ENCODE data around the gene TTLL8.
"Not testable (repeated sequence)": the region's sequence is repeated elsewhere in the genome, so short reads cannot be mapped to it uniquely, and the experiment has no call there.

TTLL8 gene

DNA sequence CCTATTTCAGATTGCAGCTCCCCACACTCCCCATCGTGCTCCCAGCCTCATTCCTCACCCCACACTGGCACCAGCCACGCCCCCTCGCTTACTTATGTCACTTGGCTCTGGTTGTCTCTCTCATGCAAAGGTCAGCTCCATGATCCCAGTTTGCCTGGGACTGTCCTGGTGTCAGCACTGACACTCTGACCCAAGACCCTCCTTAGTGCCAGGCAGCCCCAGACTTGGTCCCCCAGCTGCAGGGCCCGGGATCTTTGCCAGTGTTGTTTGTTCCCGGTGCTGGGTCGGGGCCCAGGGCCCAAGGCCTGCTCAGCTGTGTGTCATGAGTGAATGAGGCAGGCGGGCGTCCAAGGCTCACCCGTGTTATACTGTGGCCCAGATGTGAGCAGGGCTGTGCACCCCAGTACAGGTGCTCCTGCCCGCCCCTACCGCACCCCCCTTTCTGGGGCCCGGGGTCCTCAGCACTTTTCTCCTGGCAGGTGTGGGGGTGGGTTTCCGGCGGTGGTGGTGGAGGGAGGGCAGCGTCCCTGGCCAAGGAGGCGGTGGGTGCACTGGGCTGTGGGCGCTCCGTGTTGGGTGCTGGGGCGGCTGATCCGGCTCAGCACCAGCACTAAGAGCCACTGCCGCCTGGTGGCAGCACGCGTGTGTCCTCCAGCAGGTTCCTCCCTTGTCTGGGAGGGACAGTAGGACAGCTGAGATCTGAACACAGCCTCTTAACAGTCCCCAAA lies 65.0 kb downstream of the TTLL8 start:
- in situ Hi-C loops (cut with MboI; ENCODE audit: low sequenced_read_pairs) = no loop called here

DNA sequence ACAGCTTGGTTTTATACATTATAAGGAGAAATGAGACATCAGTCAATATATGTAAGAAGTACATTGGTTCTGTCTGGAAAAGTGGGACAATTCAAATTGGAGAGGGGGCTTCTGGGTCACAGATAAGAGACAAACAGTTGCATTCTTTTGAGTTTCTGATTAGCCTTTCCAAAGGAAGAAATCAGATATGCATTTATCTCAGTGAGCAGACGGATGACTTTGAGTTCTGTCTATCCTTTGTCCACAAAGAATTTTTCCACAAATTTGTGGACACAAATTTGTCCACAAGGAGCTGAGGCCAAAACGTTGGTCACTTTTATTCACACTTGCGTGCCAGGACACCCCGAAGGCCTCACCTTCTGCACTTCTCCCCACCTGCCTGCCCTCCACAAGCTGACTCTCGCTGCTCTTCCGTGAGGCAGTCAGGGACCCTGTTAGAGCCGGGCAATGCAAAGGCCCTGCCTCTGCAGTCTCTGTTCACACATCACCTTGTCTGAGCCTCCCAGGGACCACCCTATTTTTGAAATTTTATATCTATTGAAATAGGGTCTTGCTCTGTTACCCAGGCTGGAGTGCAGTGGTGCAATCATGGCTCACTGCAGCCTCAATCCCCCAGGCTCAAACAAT lies 66.1 kb downstream of the TTLL8 start:
- in situ Hi-C loops (cut with MboI; ENCODE audit: low sequenced_read_pairs) = no loop called here

DNA sequence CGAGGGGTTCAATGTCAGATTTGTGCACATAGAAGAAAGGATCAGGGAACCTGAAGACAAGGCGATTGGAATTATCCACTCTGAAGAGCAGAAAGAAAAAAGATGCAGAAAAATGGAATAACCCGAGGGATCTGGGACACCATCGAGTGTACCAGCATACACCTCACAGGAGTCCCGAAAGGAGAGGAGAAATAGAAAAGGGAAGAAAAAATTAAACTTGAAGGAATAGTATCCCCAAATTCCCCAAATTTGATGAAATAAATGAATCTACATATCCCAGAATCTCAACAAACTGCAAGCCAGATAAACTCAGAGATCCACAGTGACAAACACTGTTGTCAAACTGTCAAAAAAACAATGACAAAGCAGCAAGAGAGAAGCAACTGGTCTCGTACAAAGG lies 66.9 kb downstream of the TTLL8 start:
- in situ Hi-C loops (cut with MboI; ENCODE audit: low sequenced_read_pairs) = no loop called here

DNA sequence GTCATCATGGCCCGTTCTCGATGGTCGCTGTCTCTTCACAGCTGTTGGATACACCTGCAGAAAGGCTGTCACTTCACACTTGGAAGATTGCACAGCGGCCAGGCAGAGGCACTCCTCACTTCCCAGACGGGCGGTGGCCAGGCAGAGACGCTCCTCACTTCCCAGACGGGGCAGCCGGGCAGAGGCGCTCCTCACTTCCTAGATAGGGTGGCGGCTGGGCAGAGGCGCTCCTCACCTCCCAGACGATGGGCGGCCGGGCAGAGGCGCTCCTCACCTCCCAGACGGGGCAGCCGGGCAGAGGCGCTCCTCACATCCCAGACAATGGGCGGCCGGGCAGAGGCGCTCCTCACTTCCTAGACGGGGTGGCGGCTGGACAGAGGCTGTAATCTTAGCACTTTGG lies 68.3 kb downstream of the TTLL8 start:
- in situ Hi-C loops (cut with MboI; ENCODE audit: low sequenced_read_pairs) = not testable (repeated sequence)

DNA sequence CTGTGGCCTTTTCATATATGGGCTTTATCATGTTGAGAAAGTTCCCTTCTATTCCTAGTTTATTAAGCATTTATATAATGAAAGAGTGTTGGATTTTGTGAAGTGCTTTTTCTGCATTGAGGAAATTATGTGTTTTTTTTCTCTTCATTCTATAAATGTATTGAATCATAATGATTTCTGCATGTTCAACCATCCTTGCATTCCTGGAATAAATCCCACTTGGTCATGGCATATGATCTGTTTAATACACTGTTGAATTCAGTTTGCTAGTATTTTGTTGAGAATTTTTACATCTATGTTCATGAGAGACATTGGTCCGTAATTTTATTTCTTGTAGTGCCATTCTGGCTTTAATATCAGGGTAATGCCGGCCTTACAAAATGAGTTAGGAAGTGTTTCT lies 71.8 kb downstream of the TTLL8 start:
- in situ Hi-C loops (cut with MboI; ENCODE audit: low sequenced_read_pairs) = no loop called here

DNA sequence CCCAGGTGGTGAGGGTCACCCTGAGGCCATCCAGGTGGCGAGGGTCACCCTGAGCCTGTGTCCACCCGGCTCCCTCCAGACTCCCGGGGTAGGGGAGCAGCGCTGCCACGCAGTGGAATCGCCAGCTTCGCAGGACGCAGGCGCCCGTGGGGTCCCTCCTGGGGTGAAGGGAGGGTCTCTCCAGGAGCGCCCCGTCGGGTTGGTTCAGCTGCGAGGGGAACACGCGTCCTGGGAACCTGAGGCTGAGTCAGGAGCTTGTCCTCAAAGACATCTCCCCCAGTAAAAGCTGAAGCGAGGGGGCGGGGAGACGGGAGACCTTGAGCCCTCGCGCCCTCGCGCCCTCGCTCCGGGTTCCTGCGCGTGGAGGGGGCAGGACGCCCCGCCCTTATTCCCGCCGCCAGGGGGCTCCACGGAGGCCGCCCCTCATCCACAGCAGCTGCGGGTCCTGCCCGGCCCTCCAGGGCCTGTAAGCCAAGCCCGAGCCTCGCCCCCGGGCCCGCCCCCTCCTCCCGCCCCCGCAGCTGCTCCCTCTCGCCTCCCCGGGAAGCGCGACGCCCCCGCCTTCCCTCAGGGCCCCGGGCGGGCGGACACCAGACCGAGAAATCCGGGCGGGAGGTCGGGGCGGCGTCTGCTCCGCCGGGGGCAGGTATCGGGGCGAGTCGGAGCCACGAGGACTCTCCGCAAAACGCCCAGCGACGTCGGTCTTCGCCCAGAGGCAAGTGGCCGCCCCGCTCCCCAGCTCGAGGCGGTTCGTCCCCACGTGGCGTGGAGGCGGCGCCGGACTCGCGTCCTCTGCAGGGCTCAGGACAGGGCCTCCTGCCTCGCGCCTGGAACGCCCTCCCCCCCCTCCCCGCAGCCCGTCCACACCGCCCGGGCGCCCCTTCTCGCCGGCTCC lies 74.7 kb downstream of the TTLL8 start:
- in situ Hi-C loops (cut with MboI; ENCODE audit: low sequenced_read_pairs) = no loop called here

DNA sequence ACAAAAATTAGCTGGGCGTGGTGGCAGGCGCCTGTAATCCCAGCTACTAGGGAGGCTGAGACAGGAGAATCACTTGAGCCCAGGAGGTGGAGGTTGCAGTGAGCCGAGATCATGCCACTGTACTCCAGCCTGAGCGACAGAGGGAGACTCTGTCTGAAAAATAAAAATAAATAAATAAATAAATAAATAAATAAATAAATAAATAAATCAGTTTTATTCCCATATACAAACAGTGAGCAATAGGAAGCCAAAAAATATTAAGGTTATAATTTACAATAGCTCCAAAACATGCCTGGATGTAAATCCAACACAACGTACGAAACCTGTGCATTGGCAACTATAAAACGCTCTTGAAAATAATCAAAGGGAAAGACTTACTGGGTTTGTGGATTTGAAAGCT lies 76.3 kb downstream of the TTLL8 start:
- in situ Hi-C loops (cut with MboI; ENCODE audit: low sequenced_read_pairs) = not testable (repeated sequence)

DNA sequence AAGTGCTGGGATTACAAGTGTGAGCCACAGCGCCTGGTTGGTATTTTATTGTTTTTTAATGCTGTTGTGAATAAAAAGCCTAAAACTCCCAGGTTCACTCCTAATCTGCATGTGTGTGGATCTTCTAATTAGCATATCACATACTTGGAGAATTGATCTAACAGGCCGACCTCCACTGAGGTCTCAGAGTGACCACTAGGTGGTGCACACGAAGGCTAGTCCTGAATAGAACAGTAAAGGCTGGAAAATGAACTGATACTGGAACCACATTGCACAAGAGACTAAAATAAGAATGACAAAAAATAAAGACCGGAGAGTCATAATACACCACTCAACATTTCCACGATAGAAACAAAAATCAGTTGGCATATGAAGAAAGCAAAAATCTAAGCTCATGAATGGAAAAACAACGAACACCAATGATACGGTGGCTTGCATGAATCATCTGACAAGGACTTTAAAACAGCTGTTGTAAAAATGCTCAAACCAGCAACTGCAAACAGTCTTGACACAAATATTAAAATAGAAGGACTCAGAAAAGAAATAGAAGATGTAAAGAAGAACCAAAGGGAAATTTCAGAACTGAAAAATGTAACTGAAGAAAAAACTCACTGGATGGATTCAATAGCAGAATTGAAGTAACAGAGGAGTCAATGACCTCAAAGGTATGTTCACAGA lies 78.4 kb downstream of the TTLL8 start:
- in situ Hi-C loops (cut with MboI; ENCODE audit: low sequenced_read_pairs) = no loop called here

DNA sequence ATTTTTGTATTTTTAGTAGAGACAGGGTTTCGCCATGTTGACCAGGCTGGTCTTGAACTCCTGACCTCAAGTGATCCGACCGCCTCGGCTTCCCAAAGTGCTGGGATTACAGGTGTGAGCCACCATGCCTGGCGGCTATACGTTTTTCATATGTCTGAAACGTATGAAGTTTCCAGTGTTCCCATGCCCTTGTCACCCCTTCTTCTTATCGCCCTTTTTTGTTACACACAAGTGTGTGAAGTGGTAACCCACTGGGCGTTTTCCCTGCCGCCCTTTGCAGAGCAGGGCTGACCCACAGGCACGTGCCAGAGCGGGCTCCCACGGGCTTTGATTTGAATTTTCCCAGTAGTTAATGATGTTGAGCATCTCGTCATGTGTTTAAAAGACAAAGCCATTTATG lies 80.5 kb downstream of the TTLL8 start:
- in situ Hi-C loops (cut with MboI; ENCODE audit: low sequenced_read_pairs) = no loop called here

DNA sequence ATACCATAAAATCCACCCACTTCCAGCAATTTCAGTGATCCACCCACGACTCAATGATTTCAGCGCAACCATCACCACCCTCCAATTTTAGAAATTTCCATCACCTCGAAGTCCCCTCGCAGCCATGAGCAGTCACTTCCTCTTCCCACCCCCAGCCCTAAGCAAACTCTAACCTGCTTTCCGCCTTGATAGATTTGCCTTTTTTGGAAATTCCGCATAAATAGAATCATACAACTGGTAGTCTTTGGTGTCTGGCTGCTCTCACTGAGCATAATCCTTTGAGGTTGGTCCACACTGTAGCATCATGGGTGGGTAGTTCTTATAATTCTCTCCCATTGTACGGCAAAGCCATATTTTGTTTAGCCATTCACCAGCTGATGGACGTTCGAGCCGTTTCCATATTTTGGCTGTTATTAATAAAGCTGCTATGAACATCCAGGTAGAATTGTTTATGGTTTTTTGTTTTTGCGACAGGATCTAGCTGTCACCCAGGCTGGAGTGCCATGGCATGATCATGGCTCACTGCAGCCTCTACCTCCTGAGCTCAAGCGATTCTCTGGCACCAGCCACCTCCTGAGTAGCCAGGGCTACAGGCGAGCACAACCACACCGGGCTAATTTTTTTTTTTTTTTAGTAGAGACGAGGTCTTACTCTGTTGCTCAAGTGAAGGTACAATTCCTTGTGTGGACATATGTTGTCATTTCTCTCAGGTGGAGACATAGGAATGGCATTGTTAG lies 81.5 kb downstream of the TTLL8 start:
- in situ Hi-C loops (cut with MboI; ENCODE audit: low sequenced_read_pairs) = no loop called here

DNA sequence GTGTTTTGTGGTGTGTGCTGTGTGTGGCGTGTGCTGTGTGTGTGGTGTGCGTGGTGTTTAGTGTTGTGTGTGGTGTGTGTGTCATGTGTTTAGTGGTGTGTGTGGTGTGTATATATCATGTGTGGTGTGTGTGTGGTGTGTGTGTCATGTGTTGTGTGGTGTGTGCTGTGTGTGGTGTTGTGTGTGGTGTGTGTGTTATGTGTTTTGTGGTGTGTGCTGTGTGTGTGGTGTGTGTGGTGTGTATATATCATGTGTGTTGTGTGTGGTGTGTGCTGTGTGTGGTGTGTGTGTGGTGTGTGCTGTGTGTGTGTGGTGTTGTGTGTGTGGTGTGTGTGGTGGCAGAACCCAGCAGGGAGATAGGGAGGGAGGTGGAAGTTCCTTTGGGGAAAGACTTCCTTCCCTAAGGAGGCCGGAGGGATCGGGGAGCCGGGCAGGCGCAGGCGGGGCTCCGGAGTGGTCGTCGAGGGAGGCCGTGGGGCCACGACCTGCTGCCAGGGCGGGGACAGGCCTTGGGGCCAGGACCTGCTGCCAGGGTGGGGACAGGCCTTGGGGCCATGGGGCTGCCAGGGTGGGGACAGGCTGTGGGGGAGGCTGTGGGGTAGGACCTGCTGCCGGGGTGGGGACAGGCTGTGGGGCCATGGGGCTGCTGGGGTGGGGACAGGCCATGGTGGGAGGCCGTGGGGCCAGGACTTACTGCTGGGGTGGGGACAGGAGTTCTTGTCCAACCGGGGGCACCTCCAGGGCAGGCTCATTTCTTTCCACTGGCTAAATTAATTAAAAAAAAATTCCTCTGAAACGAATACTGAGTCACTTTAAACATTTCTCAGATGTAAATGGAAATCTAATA lies 82.3 kb downstream of the TTLL8 start:
- in situ Hi-C loops (cut with MboI; ENCODE audit: low sequenced_read_pairs) = no loop called here

DNA sequence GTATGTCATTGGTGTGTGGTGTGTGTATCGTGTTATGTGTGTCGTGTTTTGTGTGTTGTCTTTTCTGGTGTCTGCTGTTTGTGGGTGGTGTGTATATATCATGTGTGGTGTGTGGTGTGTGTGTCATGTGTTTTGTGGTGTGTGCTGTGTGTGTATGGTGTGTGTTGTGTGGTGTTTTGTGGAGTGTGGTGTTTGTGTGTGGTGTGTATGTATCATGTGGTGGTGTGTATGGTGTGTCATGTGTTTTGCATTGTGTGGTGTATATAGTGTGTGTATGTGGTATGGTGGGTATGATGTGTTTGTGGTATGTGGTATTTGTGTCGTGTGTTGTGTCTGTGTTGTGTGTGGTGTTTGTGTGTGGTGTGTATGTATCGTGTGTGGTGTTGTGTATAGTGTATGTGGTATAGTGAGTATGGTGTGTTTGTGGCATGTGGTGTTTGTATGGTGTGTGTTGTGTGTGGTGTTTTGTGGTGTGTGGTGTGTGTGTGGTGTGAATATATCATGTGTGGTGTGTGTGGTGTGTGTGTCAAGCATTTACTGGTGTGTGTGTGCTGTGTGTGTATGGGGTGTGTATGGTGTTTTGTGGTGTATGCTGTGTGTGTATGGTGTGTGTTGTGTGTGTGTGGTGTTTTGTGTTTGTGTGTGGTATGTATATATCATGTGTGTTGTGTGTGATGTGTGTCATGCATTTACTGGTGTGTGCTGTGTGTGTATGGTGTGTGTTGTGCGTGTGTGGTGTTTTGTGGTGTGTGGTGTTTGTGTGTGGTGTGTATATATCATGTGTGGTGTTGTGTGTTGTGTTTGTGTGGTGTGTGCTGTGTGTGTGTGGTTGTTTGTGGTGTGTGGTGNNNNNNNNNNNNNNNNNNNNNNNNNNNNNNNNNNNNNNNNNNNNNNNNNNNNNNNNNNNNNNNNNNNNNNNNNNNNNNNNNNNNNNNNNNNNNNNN lies 84.8 kb downstream of the TTLL8 start:
- in situ Hi-C loops (cut with MboI; ENCODE audit: low sequenced_read_pairs) = no loop called here

DNA sequence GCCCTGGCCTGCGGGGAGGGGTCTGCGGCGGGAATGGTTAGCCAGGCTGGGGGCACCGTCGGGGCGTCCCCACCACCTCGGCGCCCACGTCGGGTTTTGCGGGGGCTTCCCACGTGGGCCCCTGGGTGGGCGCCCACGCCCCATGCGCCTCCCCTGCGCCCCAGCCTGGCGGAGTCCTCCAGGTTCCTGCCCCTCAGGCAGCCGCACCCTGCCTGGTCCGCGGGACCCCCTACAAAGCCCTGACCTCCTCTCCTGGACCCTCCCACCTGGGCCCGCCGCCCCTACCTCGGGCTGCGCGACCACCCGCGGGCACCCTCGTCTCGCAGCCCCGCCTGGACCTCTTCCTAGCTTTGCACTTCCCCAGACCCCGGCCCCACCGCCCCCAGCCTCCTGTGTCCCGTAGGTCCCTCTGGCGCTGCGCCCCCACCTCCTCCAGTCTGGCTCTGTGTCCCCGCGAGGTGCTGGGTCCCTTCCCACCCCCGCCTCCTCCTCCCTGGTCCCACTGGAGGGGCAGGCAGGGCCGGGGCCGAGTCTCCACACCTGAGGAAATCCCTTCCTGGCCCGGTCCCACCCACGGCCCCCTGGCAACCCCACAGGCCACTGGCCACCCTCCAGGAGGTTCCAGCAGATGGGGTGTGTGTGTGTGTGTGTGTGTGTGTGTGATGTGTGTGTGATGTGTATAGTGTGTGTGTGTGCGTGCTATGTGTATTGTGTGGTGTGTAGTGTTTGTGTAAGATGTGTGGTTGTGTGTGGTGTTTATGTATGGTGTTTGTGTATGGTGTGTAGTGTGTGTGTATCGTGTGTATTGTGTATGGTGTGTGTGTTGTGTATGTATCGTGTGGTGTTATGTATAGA lies 85.7 kb downstream of the TTLL8 start:
- in situ Hi-C loops (cut with MboI; ENCODE audit: low sequenced_read_pairs) = no loop called here

DNA sequence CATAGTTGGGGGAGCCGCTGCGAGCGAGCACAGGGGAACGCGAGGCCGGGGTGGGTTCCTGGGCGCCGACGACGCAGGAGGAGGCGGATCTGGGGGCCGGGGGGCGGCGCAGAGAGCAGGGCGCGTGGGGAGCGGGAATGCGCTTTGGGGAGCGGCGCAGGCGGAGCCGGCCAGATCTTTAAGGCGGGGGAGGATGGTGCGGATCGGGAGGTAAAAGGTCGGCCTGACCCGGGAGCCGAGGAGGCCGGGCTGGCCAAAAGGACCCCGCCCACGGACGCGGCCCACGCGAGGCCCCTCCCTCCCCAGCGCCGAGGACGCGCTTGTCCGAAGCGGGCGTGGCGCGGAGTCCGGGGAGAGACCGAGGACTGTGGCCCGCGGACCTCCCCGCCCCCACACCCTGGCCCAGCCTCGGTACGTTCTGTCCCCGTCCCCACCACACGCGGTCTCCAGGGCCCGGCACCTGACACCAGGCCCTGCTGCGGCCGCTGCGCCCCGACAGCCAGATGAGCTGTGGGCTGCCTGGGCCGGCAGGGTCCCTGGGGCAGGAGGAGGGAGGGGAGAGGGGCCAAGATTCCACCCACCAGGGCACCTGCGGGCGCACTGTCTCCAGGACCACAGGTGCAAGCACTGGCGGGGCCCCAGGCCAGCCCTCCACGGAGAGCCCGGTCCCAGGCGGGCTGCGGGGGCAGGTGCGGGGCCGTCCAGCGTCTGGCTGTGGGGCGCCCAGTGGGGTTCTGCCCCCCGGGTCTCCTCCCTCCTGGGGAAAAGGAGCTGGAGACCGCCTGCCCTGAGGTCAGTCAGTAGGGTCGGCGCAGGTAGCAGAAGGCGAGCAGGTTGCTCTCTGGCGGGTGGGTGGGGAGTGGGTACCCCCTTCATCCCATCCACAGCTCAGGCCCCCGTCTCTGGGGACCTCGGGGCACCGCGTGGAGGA lies 86.6 kb downstream of the TTLL8 start:
- in situ Hi-C loops (cut with MboI; ENCODE audit: low sequenced_read_pairs) = no loop called here

DNA sequence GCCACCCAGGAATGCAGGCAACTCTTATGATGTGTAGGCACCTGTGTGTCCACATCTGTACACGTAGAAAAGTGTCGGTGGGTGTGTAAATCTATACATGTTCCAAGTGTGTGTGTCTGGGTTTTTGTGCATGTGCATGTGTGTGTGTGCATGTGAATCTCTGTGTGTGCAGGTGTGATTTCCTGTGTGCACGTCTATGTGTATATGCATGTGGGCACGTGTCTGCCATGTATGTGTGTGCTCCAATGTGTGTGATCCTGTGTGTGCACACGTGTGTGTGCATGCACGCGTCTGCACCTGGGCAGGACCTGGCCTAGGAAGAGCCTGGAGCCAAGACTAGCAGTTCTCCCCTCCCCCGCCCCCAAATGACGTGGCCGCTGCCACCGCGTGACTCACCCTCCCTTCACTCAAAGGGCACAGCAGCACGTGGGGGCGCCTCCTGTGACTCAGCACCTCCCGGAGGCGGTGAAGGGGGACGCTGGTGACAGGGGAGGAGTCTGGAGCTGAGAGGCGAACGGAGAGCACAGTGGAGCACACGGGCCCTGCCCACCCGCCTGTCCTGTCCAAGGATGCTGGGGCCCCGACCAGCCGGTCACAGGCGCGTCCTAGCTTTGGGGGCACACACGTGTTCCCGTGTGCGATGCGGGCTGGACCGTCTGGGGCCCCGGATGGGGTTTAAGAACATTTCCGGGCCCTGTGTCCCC lies 87.4 kb downstream of the TTLL8 start:
- in situ Hi-C loops (cut with MboI; ENCODE audit: low sequenced_read_pairs) = no loop called here
